PC-9 (cell line): Measurements from ENCODE around the gene MAP2K5. TPM values are rescaled to one million over a fixed set of nuclear protein-coding genes. Genes with fewer than 3 reads are reported as not detected.

Experiments used
- BruUV-seq: library from RNA; stranded (reverse); fragments of 400-500 nt; replicated peaks from 2 replicates; lab custom pipeline; 2021; lab: Mats Ljungman, UMichigan
- CTCF ChIA-PET: fragments of 300-600 bp; sonication (Branson Sonifier 250); formaldehyde crosslinking; loops from one replicate; lab custom pipeline; 2022; ENCODE audit warnings: antibody characterized with exemption; lab: Charles Lee
- POLR2A ChIA-PET: fragments of 300-600 bp; sonication (Branson Sonifier 250); formaldehyde crosslinking; loops from one replicate; lab custom pipeline; 2022; ENCODE audit warnings: antibody characterized with exemption; ENCODE audit not compliant: unreplicated experiment; lab: Charles Lee
- DNase-seq, 2 experiments: peaks; one replicate each; pipeline versions ENCODE4 v3.0.0 to v3.0.0-alpha.2; 2015 to 2022; ENCODE audit warnings: mixed read lengths in 1 of 2
- H2AFZ ChIP-seq: fragments of 200-600 bp; sonication (generic); 2 replicates; pipeline ENCODE4 v1.8.1; 2017; ENCODE audit warnings: antibody characterized with exemption
- H3F3A ChIP-seq: fragments of 200-600 bp; sonication (generic); 2 replicates; pipeline ENCODE4 v1.8.1; 2017; ENCODE audit warnings: antibody characterized with exemption, mild to moderate bottlenecking, low read depth; ENCODE audit not compliant: insufficient read depth
- H3K27ac ChIP-seq: fragments of 200-600 bp; sonication (generic); 2 replicates; pipeline ENCODE4 v1.6.1; 2016; ENCODE audit warnings: mixed run types
- H3K27me3 ChIP-seq: fragments of 200-600 bp; sonication (generic); 2 replicates; pipeline ENCODE4 v1.6.1; 2016; ENCODE audit warnings: low read depth, mixed run types; ENCODE audit not compliant: insufficient read depth
- H3K36me3 ChIP-seq: fragments of 200-600 bp; sonication (generic); 2 replicates; pipeline ENCODE4 v1.6.1; 2016; ENCODE audit warnings: low read depth, mixed run types
- H3K4me1 ChIP-seq: fragments of 200-600 bp; sonication (generic); replicated peaks from 2 replicates; pipeline ENCODE4 v1.6.1; 2016; ENCODE audit warnings: mixed run types; ENCODE audit not compliant: insufficient read depth
- H3K4me2 ChIP-seq: fragments of 200-600 bp; sonication (generic); 2 replicates; pipeline ENCODE4 v1.6.1; 2017; ENCODE audit warnings: mixed run types
- H3K4me3 ChIP-seq: fragments of 200-600 bp; sonication (generic); 2 replicates; pipeline ENCODE4 v1.6.1; 2016; ENCODE audit warnings: mixed run types
- H3K79me2 ChIP-seq: fragments of 200-600 bp; sonication (generic); 2 replicates; pipeline ENCODE4 v1.6.1; 2017; ENCODE audit warnings: low read depth, mixed run types
- H3K9me2 ChIP-seq: fragments of 200-600 bp; sonication (generic); 2 replicates; pipeline ENCODE4 v1.8.1; 2017; ENCODE audit warnings: mild to moderate bottlenecking; ENCODE audit not compliant: insufficient read depth
- H3K9me3 ChIP-seq: fragments of 200-600 bp; sonication (generic); 2 replicates; pipeline ENCODE4 v1.8.1; 2016; ENCODE audit warnings: low read depth; ENCODE audit not compliant: insufficient read depth
- H4K20me1 ChIP-seq: fragments of 200-600 bp; sonication (generic); 2 replicates; pipeline ENCODE4 v1.8.1; 2017; ENCODE audit not compliant: insufficient read depth
- CTCF ChIP-seq: fragments of 200-600 bp; sonication (generic); conservative IDR thresholded peaks from 2 replicates; pipeline ENCODE4 v1.6.1; 2017; ENCODE audit warnings: mixed run types, antibody characterized with exemption, mild to moderate bottlenecking, moderate library complexity
- EZH2 ChIP-seq: fragments of 200-600 bp; sonication (generic); IDR thresholded peaks from 2 replicates; pipeline ENCODE4 v1.8.0; 2017; ENCODE audit warnings: antibody characterized with exemption, low read depth
- intact Hi-C: fragments of 100-400 bp; cut with micrococcal nuclease; formaldehyde crosslinking; loops from one replicate; pipeline ENCODE4 v1.10.0; 2022; ENCODE audit not compliant: unreplicated experiment
- total RNA-seq: library from RNA; stranded (reverse); gene quantifications from 2 replicates; pipeline ENCODE4 v1.2.3, GENCODE V29; 2021

The MAP2K5 gene
- total RNA-seq, 1 experiment from 2014 or later = 26.9 TPM

- Histone ChIP-seq H3F3A (no peaks in the 10 kb centered on the region), H3K9me3 (no peaks in the 10 kb centered on the region), H3K4me3 (no peak overlapping the region), H3K9me2 (no peaks in the 10 kb centered on the region), H2AFZ (no peak overlapping the region), H3K27me3 (no peaks in the 10 kb centered on the region), H3K36me3 (no peaks in the 10 kb centered on the region), H3K4me2 (no peak overlapping the region), H3K4me1 (no peaks in the 10 kb centered on the region), H4K20me1 (no peaks in the 10 kb centered on the region), H3K27ac (no peak overlapping the region), H3K79me2 (no peaks in the 10 kb centered on the region)
- no TSS peak for BruUV-seq
- ChIA-PET POLR2A (interaction anchor here (0.6 kb wide), 1 partner anchor 155 kb away, joined by 3 read pairs; no protein-coding TSS in a partner anchor), CTCF (no interaction called here)
- intact Hi-C loops = no loop called here
- no peak for DNase-seq
- no peak for TF ChIP-seq EZH2
- no peak for TF ChIP-seq CTCF
These were observed 238.6 kb downstream of the MAP2K5 start for GRCh38 chr15:67781061-67781460.

GRCh38 chr15:67781907-67782690, 239.6 kb downstream of the MAP2K5 start:
- POLR2A ChIA-PET = no interaction called here
- intact Hi-C loops = no loop called here
- CTCF ChIA-PET = no interaction called here

GRCh38 chr15:67782691-67782991, 240.1 kb downstream of the MAP2K5 start:
- no peaks in the 10 kb centered on the region for H3K4me1 ChIP-seq
- H3K9me3 ChIP-seq = no peaks in the 10 kb centered on the region
- H3K4me2 ChIP-seq = no peak overlapping the region
- H2AFZ ChIP-seq = no peak overlapping the region
- H3K27ac ChIP-seq = no peak overlapping the region
- ChIA-PET CTCF (no interaction called here), POLR2A (no interaction called here)
- no TSS peak for BruUV-seq
- no peaks in the 10 kb centered on the region for H3K9me2 ChIP-seq
- DNase-seq = no peak
- no peaks in the 10 kb centered on the region for H3K36me3 ChIP-seq
- no peaks in the 10 kb centered on the region for H4K20me1 ChIP-seq
- TF ChIP-seq EZH2 (no peak), CTCF (no peak)
- H3K79me2 ChIP-seq = no peaks in the 10 kb centered on the region
- intact Hi-C loops = no loop called here
- H3F3A ChIP-seq = no peaks in the 10 kb centered on the region
- H3K27me3 ChIP-seq = no peaks in the 10 kb centered on the region
- no peak overlapping the region for H3K4me3 ChIP-seq

More at GRCh38 chr15:67781907-67782690, 239.6 kb downstream of the MAP2K5 start:
- H4K20me1 ChIP-seq = no peaks in the 10 kb centered on the region
- H3K36me3 ChIP-seq = no peaks in the 10 kb centered on the region
- H3K4me2 ChIP-seq = no peak overlapping the region
- no peaks in the 10 kb centered on the region for H3K79me2 ChIP-seq
- H3K9me3 ChIP-seq = no peaks in the 10 kb centered on the region
- H3K9me2 ChIP-seq = no peaks in the 10 kb centered on the region
- BruUV-seq = no TSS peak
- DNase-seq = no peak
- H2AFZ ChIP-seq = no peak overlapping the region
- no peaks in the 10 kb centered on the region for H3K27me3 ChIP-seq
- no peaks in the 10 kb centered on the region for H3K4me1 ChIP-seq
- H3F3A ChIP-seq = no peaks in the 10 kb centered on the region
- no peak for TF ChIP-seq CTCF
- no peak for TF ChIP-seq EZH2
- no peak overlapping the region for H3K27ac ChIP-seq
- H3K4me3 ChIP-seq = no peak overlapping the region
